ENCODE measurements around the gene FIGNL2.

The FIGNL2 gene

GRCh38 chr12:51777973-51778372 lies 70.5 kb downstream of the FIGNL2 start:
- no peak for DNase-seq (ENCODE audit: low read depth in 2 of 2, low spot score in 1 of 2)

- DNase-seq (ENCODE audit: low read depth in 2 of 2, low spot score in 1 of 2), result no peak
These were observed 71.1 kb downstream of the FIGNL2 start for GRCh38 chr12:51777457-51777856.

- DNase-seq (ENCODE audit: low read depth in 2 of 2, low spot score in 1 of 2), result no peak
These were observed 73.6 kb downstream of the FIGNL2 start for GRCh38 chr12:51774933-51775332.

GRCh38 chr12:51773145-51773869 lies 75.2 kb downstream of the FIGNL2 start:
- DNase-seq (ENCODE audit: low read depth in 2 of 2, low spot score in 1 of 2), result no peak

GRCh38 chr12:51771008-51771407 lies 77.5 kb downstream of the FIGNL2 start:
- no peak for DNase-seq (ENCODE audit: low read depth in 2 of 2, low spot score in 1 of 2)
